Adipocyte (in vitro differentiated cells): ENCODE measurements around the gene KDM2A.
"Not testable (repeated sequence)": the region's sequence is repeated elsewhere in the genome, so short reads cannot be mapped to it uniquely, and the experiment has no call there.

ENCODE experiments used
- DNase-seq: peaks from one replicate; pipeline ENCODE4 v3.0.0-alpha.2; 2015; ENCODE audit warnings: low read depth
- H3K27me3 ChIP-seq: replicated peaks from 2 replicates; pipeline ENCODE4 v1.7.0; 2013; ENCODE audit warnings: mild to moderate bottlenecking, low read length, moderate library complexity; ENCODE audit not compliant: control insufficient read depth, insufficient read depth
- H3K36me3 ChIP-seq: 2 replicates; pipeline ENCODE4 v1.7.0; 2013; ENCODE audit warnings: low read length, mild to moderate bottlenecking, moderate library complexity; ENCODE audit not compliant: control insufficient read depth, insufficient read depth, severe bottlenecking
- H3K4me1 ChIP-seq: 2 replicates; pipeline ENCODE4 v1.7.0; 2013; ENCODE audit warnings: mild to moderate bottlenecking, low read length, moderate library complexity; ENCODE audit not compliant: control insufficient read depth, insufficient read depth
- H3K4me3 ChIP-seq: 2 replicates; pipeline ENCODE4 v1.7.0; 2013; ENCODE audit warnings: mild to moderate bottlenecking, low read length, moderate library complexity
- H3K9ac ChIP-seq: 2 replicates; pipeline ENCODE4 v1.7.0; 2013; ENCODE audit warnings: mild to moderate bottlenecking, low read length, moderate library complexity
- H3K9me3 ChIP-seq: 2 replicates; pipeline ENCODE4 v1.7.0; 2013; ENCODE audit warnings: mild to moderate bottlenecking, low read length, moderate library complexity; ENCODE audit not compliant: control insufficient read depth

KDM2A gene

GRCh38 chr11:67168911-67169310, 49.8 kb downstream of the KDM2A start:
- not testable (repeated sequence) for DNase-seq, H3K27me3 ChIP-seq, H3K9me3 ChIP-seq, H3K36me3 ChIP-seq
- Histone ChIP-seq H3K4me3 (peak overlapping the region; percentile 65), H3K4me1 (peaks cover 22% of the 10 kb centered on the region), H3K9ac (peak overlapping the region; percentile 74)

GRCh38 chr11:67174311-67174710, 55.2 kb downstream of the KDM2A start:
- H3K4me3 ChIP-seq = no peak overlapping the region
- no peak overlapping the region for H3K9ac ChIP-seq
- no peaks in the 10 kb centered on the region for H3K36me3 ChIP-seq
- no peaks in the 10 kb centered on the region for H3K9me3 ChIP-seq
- H3K27me3 ChIP-seq = no peaks in the 10 kb centered on the region
- H3K4me1 ChIP-seq = peaks cover 20% of the 10 kb centered on the region
- no peak for DNase-seq

GRCh38 chr11:67177399-67178281, 58.6 kb downstream of the KDM2A start:
- Histone ChIP-seq H3K4me3 (no peak overlapping the region), H3K9ac (no peak overlapping the region), H3K9me3 (no peaks in the 10 kb centered on the region), H3K27me3 (no peaks in the 10 kb centered on the region), H3K36me3 (peaks cover 23% of the 10 kb centered on the region), H3K4me1 (peaks cover 24% of the 10 kb centered on the region)
- DNase-seq = no peak

- Histone ChIP-seq H3K36me3 (peaks cover 30% of the 10 kb centered on the region), H3K4me3 (no peak overlapping the region), H3K9me3 (no peaks in the 10 kb centered on the region), H3K27me3 (no peaks in the 10 kb centered on the region), H3K9ac (no peak overlapping the region), H3K4me1 (peaks cover 24% of the 10 kb centered on the region)
- DNase-seq = no peak
Measured at GRCh38 chr11:67178421-67178820, 59.4 kb downstream of the KDM2A start.

GRCh38 chr11:67178878-67179277, 59.8 kb downstream of the KDM2A start:
- DNase-seq = peak; percentile 27
- H3K4me3 ChIP-seq = no peak overlapping the region
- H3K27me3 ChIP-seq = no peaks in the 10 kb centered on the region
- H3K9ac ChIP-seq = no peak overlapping the region
- no peaks in the 10 kb centered on the region for H3K9me3 ChIP-seq
- H3K4me1 ChIP-seq = peaks cover 24% of the 10 kb centered on the region
- H3K36me3 ChIP-seq = peaks cover 34% of the 10 kb centered on the region

- Histone ChIP-seq H3K9ac (no peak overlapping the region), H3K4me1 (peaks cover 18% of the 10 kb centered on the region), H3K36me3 (peaks cover 41% of the 10 kb centered on the region), H3K9me3 (no peaks in the 10 kb centered on the region), H3K27me3 (no peaks in the 10 kb centered on the region), H3K4me3 (no peak overlapping the region)
- DNase-seq = no peak
Measured at GRCh38 chr11:67179892-67180490, 60.9 kb downstream of the KDM2A start.

- DNase-seq = no peak
- Histone ChIP-seq H3K27me3 (no peaks in the 10 kb centered on the region), H3K36me3 (peaks cover 25% of the 10 kb centered on the region), H3K9ac (no peak overlapping the region), H3K9me3 (no peaks in the 10 kb centered on the region), H3K4me3 (no peak overlapping the region), H3K4me1 (peaks cover 53% of the 10 kb centered on the region)
Measured at GRCh38 chr11:67194096-67194495, 75.0 kb downstream of the KDM2A start.

GRCh38 chr11:67195971-67196456, 77.0 kb downstream of the KDM2A start:
- DNase-seq = no peak
- H3K4me3 ChIP-seq = peak overlapping the region; percentile 56
- H3K9ac ChIP-seq = peak overlapping the region; percentile 74
- peaks cover 43% of the 10 kb centered on the region for H3K4me1 ChIP-seq
- peaks cover 33% of the 10 kb centered on the region for H3K36me3 ChIP-seq
- no peaks in the 10 kb centered on the region for H3K9me3 ChIP-seq
- H3K27me3 ChIP-seq = no peaks in the 10 kb centered on the region

- H3K4me3 ChIP-seq = no peak overlapping the region
- peaks cover 25% of the 10 kb centered on the region for H3K36me3 ChIP-seq
- no peak overlapping the region for H3K9ac ChIP-seq
- no peaks in the 10 kb centered on the region for H3K9me3 ChIP-seq
- H3K4me1 ChIP-seq = peaks cover 43% of the 10 kb centered on the region
- DNase-seq = no peak
- no peaks in the 10 kb centered on the region for H3K27me3 ChIP-seq
Measured at GRCh38 chr11:67197606-67198005, 78.5 kb downstream of the KDM2A start.

GRCh38 chr11:67198781-67199180, 79.7 kb downstream of the KDM2A start:
- Histone ChIP-seq H3K36me3 (peaks cover 23% of the 10 kb centered on the region), H3K4me1 (peaks cover 43% of the 10 kb centered on the region)
- not testable (repeated sequence) for H3K9me3 ChIP-seq, H3K4me3 ChIP-seq, H3K27me3 ChIP-seq, H3K9ac ChIP-seq, DNase-seq

GRCh38 chr11:67199751-67200150, 80.7 kb downstream of the KDM2A start:
- Histone ChIP-seq H3K4me1 (peaks cover 39% of the 10 kb centered on the region), H3K27me3 (no peaks in the 10 kb centered on the region), H3K9me3 (no peaks in the 10 kb centered on the region), H3K4me3 (no peak overlapping the region), H3K36me3 (peaks cover 16% of the 10 kb centered on the region), H3K9ac (no peak overlapping the region)
- DNase-seq = no peak
